ENCODE measurements around the gene AVP.

- no peak for TF ChIP-seq SRSF1 (IDR thresholded peaks at IDR 0.05; ENCODE audit: low read depth, low read length)
- no peak for TF ChIP-seq POLR2A (conservative IDR thresholded peaks at IDR 0.05)
- no peak for TF ChIP-seq HCFC1 (IDR thresholded peaks at IDR 0.05; ENCODE audit: low read depth, low read length)
- TF ChIP-seq FOXK1 (CRISPR knock-in tag; IDR thresholded peaks at IDR 0.05; ENCODE audit: borderline replicate concordance), result no peak
- TF ChIP-seq HDAC6 (IDR thresholded peaks at IDR 0.05; ENCODE audit: low read depth, low read length), result no peak
- TF ChIP-seq BRCA1 (IDR thresholded peaks at IDR 0.05), result no peak
- no peak for TF ChIP-seq BRCA1 (CRISPR knock-in tag; IDR thresholded peaks at IDR 0.05)
- TF ChIP-seq TFAP4 (CRISPR knock-in tag; IDR thresholded peaks at IDR 0.05; ENCODE audit: borderline replicate concordance), result no peak
- TF ChIP-seq SIX5 (IDR thresholded peaks at IDR 0.05; ENCODE audit: borderline replicate concordance in 1 of 2, insufficient read depth in 1 of 2, low read depth in 1 of 2, low read length in 2 of 2), result no peak
- TF ChIP-seq RERE (CRISPR knock-in tag; IDR thresholded peaks at IDR 0.05; ENCODE audit: borderline replicate concordance), result no peak
- no peak for TF ChIP-seq CTCF (IDR thresholded peaks at IDR 0.05 in 2 of 3, conservative IDR thresholded peaks at IDR 0.05 in 1 of 3; ENCODE audit: insufficient read depth in 2 of 3, low read depth in 1 of 3, low read length in 3 of 3)
These were observed 9.4 kb upstream of the AVP start for GRCh38 chr20:3093861-3094361.

All from K562 (cell line).